ENCODE data around the gene AHNAK2.
"Not testable (repeated sequence)": the region's sequence is repeated elsewhere in the genome, so short reads cannot be mapped to it uniquely, and the experiment has no call there.

Gene AHNAK2

GRCh38 chr14:104928391-104929133, 49.6 kb downstream of the AHNAK2 start:
- no peak for DNase-seq (ENCODE audit: low read depth in 2 of 2)

- no peak for DNase-seq (ENCODE audit: low read depth in 2 of 2)
Measured at GRCh38 chr14:104927901-104928300, 50.3 kb downstream of the AHNAK2 start.

DNA sequence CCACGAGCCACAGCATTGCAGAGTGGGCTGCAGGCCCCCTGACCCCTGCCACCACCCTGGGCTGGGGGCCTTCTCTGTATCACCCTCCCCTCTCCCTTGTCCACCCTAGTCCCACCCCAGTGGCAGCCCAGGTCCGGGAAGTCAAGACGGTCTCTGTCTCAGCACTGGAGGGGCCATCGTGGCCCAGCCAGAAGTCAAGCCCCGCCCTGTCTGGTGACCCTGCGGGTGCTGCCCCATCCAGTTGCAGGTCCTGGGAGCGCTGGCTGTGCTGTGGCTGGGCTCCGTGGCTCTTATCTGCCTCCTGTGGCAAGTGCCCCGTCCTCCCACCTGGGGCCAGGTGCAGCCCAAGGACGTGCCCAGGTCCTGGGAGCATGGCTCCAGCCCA, 50.8 kb downstream of the AHNAK2 start:
- no peak for DNase-seq (ENCODE audit: low read depth in 2 of 2)

- no peak for DNase-seq (ENCODE audit: low read depth in 2 of 2)
Measured at GRCh38 chr14:104926619-104927431, 51.3 kb downstream of the AHNAK2 start.

DNA sequence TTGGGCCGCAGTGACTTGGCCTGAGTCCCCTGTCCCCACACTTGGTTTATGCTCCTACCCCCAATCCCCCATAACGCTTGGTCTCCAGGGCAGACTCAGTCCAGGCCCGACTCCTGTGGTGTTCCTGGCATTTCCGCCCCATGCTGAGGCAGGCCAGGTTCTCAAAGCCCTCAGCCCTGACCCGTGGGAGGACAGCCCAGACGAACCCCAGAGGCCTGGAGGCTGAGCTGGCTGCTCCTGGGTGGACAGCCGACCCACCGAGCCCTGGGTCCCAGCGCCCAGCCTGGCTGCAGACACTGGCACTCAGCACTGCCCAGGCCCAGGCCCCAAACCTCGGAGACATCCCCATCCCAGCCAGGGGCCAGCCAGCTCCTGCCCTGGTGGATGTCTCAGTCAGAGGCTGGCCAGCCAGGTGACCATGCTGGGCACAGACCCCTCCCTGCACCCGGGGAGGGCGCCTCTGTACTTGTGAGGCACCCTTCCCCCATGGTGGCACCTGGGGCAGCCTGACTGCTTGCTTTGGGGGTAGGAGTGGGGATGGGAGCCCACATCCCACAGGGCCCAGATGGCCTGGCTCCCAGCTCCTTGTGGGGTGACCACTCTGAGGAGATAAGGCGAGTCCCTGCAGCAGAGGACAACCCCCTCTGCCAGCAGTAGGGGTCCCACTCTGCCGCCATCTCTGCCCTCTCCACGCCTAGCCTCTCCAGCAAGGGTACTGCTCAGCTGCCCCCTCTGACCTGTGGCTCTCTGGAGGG, 52.1 kb downstream of the AHNAK2 start:
- no peak for DNase-seq (ENCODE audit: low read depth in 2 of 2)

- no peak for DNase-seq (ENCODE audit: low read depth in 2 of 2)
Measured at GRCh38 chr14:104925214-104925854, 52.8 kb downstream of the AHNAK2 start.

- DNase-seq (ENCODE audit: low read depth in 2 of 2): no peak
Measured at GRCh38 chr14:104924421-104925213, 53.6 kb downstream of the AHNAK2 start, which contains the start of gene PLD4. TSS of gene PLD4 (plus strand) at chr14:104924879. CDS start at chr14:104927141, 2,262 bp downstream.

GRCh38 chr14:104923640-104924420, 54.3 kb downstream of the AHNAK2 start:
- no peak for DNase-seq (ENCODE audit: low read depth in 2 of 2)

DNA sequence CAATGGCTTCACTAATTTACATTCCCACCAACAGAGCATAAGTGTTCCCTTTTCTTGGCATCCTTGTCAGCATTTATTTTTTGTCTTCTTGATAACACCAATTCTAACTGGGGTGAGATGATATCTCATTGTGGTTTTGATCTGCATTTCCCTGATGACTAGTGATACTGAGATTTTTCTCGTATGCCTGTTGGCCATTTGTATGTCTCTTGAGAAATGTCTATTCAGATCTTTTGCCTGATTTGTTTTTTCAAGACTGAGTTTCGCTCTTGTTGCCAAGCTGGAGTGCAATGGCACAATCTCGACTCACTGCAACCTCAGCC, 58.2 kb downstream of the AHNAK2 start:
- no peak for DNase-seq (ENCODE audit: low read depth in 2 of 2)

GRCh38 chr14:104919152-104919992, 58.8 kb downstream of the AHNAK2 start:
- not testable (repeated sequence) for DNase-seq (ENCODE audit: low read depth in 2 of 2)

DNA sequence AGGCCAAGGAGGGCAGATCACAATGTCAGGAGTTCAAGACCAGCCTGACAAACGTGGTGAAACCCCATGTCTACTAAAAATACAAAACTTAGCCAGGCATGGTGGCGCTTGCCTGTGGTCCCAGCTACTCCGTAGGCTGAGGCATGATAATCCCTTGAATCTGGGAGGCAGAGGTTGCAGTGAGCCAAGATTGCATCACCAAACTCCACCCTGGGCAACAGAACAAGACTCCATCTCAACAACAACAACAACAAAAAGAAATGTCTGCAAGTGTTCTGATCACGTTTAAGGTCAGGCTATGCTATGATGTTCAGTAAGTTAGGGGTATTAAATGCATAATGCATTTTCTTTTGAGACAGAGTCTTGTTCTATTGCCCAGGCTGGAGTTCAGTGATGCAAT, 60.2 kb downstream of the AHNAK2 start:
- DNase-seq (ENCODE audit: low read depth in 2 of 2): no peak

DNA sequence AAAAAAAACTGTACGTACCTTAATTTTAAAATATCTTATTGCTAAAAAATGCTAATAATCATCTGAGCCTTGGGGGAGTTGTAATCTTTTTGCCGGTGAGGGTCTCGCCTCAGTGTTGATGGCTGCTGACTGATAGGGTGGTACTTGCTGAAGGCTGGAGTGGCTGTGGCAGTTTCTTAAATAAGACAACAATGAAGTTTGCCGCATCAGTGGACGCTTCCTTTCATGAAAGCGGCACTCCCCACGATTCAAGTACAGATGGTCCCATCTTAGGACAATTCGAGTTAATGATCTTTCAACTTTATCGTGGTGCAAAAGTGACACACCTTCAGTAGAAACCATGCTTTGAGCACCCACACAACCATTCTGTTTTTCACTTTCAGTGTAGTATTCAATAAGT, 61.1 kb downstream of the AHNAK2 start:
- DNase-seq (ENCODE audit: low read depth in 2 of 2): no peak

GRCh38 chr14:104913435-104913834, 64.7 kb downstream of the AHNAK2 start:
- DNase-seq (ENCODE audit: low read depth in 2 of 2): no peak

GRCh38 chr14:104912053-104912452, 66.1 kb downstream of the AHNAK2 start:
- no peak for DNase-seq (ENCODE audit: low read depth in 2 of 2)

DNA sequence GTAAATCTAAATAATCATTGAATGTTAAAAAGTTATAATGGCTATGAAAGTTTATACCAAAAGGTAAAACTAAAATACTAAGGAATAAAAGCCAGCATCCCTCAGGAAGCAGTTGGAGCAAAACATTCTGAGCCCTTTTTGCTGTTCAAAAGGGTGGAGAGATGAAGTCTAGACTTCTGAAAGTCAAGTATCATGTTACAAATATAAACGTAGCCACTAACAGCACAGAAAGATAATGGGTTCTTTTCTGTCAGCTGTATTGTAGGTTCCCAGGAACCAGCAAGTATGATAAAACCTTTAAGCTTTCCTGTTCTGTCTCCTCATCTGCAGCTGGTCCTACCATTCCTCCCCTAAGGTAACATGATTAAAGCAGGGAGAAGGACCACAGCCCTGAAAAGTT, 69.9 kb downstream of the AHNAK2 start:
- DNase-seq (ENCODE audit: low read depth in 2 of 2): no peak

DNA sequence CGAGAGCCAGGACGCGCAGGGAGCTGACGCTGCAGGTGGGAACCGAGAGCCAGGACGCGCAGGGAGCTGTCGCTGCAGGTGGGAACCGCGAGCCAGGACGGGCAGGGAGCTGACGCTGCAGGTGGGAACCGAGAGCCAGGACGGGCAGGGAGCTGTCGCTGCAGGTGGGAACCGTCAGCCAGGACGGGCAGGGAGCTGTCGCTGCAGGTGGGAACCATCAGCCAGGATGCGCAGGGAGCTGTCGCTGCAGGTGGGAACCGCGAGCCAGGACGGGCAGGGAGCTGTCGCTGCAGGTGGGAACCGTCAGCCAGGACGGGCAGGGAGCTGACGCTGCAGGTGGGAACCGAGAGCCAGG, 72.6 kb downstream of the AHNAK2 start:
- DNase-seq (ENCODE audit: low read depth in 2 of 2): not testable (repeated sequence)

DNA sequence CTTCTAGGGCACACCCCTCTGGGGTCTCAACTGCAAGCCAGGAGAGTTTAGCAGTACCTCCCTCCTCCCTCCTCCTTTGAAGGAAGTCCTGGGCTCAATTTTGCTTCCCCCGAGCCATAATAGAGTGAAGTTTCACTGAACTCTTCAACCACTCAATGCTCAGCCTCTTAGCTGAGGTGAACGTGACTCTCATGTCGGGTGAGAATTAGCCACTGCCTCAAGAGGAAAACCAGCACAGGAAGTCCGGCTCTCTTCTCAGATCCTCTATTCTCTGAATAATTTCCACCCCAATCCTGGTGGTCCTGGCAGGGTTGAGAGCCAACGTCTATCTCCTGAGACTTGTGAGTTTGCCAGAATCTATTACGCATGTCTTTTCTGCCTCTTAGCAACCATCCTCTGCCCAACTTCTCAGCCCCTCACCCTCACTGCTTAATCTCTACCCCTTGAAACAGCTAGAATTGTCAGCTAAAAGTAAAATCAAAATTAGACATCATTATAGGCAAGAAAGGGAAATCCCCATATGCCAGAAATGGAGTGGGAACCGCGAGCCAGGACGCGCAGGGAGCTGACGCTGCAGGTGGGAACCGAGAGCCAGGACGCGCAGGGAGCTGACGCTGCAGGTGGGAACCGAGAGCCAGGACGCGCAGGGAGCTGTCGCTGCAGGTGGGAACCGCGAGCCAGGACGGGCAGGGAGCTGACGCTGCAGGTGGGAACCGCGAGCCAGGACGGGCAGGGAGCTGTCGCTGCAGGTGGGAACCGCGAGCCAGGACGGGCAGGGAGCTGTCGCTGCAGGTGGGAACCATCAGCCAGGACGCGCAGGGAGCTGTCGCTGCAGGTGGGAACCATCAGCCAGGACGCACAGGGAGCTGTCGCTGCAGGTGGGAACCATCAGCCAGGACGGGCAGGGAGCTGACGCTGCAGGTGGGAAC, 73.3 kb downstream of the AHNAK2 start:
- DNase-seq (ENCODE audit: low read depth in 2 of 2): not testable (repeated sequence)

GRCh38 chr14:104903990-104904389, 74.2 kb downstream of the AHNAK2 start:
- no peak for DNase-seq (ENCODE audit: low read depth in 2 of 2)
